GM04503 (cell line): ENCODE data around the gene ALK.
"Not testable (repeated sequence)": the region's sequence is repeated elsewhere in the genome, so short reads cannot be mapped to it uniquely, and the experiment has no call there.

Experiments
- DNase-seq: peaks from one replicate; pipeline ENCODE4 v3.0.0-alpha.2; 2012; ENCODE audit warnings: low read depth

ALK gene

DNA sequence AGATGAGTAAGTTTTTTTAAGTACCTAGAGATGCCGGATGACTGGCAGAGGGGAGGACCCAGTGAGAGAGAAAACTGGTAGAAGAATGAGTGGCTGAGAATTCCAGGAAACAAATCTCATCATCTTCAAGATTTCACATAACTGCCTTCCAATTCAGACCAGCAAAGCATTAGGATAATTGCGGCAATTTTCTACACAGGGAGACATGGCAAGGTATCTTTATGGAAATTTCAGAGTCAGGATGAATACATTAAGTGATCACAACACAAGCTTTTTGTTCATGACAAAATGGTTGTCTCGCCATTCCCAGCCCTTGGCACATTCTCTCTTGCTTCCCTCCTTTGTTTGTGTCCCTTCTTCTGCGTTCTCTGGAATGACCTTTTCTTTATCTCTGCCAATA is 82.1 kb downstream of the ALK start:
- DNase-seq: no peak

DNA sequence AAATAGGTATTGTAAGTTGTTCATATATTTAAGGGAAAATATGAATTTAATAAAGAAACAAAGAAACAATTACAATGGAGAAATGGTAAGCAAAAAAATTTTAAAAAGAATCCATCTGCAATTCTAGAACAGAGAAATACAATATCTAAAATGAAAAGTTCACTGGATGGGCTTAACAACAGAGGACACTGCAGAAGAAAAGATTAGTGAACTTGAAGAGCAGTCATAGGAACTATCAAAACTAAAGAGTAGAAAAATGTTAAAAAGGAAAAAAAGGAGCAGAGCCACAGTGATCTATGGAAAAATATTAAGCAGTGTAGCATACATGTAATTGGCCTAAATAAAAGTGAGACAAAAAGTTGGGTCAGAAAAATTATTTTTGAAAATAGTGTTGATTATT is 83.5 kb downstream of the ALK start:
- DNase-seq: no peak

DNA sequence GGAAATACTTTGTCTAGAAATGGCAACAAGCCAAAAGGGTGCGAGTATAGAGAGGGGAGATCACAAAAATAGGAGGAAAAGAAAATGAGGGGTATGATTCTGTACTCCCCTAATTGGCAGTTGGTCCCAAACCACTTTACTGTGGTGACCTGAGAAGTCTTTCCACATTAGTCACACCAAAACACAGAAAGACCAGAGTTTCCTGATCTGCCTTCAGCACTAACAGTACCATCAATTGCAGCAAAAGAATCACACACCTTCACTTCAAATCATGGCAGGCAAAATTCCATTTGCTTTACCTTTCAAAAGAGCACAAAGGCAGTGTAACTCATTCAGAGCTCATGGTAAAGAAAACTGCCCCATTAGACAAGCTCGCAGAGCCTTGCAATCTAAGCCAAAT is 86.8 kb downstream of the ALK start:
- no peak for DNase-seq

DNA sequence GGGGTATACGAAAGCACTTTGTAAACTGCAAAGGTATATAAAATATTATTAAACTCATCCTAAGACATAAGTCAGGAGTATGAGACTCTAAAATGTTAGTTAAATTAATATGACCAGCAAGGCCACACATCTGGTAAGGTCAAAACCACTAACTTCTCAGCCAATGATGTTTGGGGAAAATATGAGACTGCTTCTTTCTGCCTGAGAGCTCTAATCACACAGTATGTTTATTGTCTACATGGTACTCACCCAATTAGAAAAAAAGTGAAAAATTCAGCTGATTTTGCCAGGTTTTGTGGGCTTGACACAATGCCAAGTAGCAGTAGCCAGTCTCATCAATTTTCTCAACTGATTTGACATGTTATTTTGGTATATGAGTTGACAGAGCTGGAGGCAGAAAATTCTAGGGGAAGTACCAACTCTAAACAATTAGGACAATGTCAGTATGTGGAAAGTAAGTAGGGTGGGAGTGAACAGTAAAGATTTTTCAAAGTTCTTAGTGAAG is 87.3 kb downstream of the ALK start:
- DNase-seq: no peak

DNA sequence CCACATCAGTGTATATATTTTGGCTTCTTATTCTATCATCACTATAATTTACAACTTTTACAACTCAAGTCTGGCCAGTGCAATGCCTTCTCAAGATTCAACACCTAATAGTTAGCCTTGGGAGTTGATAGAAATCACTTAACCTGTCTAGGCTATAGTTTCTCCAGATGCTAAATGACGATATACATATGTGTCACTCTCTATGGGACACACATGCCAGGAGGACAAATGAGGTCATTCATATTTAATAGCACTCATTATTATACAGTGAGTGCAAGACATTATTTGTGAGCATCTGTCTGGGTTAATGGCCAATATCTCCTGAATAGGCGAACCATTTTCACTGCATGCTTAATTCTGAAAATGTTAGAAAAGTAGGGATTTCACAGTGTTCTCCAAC is 89.8 kb downstream of the ALK start:
- no peak for DNase-seq

DNA sequence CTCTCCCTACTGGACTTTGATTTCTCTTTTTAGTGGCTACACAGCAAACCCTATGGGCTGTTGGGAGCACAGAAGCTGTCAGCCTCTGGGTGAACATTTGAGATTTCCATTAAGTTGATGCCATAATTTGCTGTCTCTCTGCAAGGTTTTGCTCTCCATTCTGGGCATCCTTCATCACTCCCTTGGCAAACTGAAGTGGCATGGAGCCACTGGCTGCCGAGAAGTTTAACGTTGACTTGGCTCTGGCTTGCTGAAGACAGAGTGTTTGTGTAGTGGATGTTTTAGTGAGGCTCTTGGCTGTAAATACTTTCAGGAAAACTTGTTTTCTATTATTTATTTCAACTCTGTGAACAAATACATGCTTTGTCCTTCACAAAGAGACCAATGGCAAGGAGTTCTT is 91.5 kb downstream of the ALK start:
- DNase-seq: no peak

DNA sequence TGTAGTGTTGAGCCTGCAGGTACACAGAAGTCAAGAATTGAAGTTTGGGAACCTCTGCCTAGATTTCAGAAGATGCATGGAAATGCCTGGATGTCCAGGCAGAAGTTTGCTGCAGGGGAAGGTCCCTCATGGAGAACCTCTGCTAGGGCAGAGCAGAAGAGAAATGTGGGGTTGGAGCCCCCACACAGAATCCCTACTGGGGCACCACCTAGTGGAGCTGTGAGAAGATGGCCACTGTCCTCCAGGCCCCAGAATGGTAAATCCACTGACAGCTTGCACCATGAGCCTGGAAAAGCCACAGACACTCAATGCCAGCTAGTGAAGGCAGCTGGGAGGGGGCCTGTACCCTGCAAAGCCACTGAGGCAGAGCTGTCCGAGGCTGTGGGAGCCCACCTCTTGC is 97.2 kb downstream of the ALK start:
- not testable (repeated sequence) for DNase-seq

DNA sequence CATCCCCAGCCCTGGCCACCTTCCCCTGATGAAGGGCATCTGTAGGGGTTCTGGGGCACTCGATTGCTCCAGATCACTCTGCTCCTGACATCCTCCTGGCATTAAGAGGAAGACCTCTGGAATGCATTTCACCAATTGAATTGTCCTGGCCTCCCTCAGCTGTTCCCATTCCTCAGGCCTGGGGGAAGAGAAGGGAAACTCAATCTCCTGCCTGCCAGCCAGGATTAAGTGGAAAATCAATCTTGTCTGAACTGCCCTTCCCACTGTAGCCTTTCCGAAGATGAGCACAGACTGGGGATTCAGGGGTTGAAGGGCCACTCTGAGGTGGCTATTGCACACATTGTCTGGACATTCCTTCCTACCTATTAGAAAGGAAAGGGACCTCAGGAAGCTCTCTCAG is 99.8 kb downstream of the ALK start:
- no peak for DNase-seq

DNA sequence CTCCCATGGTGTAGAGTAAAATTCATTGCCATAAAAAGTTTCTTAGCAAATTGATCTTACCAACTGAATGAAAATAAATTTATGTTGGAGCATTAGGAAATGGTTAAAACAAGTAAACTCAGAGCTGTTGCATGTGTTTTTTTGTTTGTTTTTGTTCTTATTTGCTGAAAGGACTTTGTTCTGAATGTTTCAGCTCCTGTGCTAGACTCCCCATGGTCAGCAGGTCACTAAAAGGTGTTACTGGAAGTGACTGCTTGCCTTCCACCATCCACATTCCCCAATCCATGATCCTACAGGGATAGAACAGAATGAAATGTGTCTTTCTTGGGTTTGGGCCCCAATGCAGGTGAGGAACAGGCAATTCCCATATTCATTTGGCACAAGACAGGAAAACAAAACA is 101.8 kb downstream of the ALK start:
- DNase-seq: no peak

DNA sequence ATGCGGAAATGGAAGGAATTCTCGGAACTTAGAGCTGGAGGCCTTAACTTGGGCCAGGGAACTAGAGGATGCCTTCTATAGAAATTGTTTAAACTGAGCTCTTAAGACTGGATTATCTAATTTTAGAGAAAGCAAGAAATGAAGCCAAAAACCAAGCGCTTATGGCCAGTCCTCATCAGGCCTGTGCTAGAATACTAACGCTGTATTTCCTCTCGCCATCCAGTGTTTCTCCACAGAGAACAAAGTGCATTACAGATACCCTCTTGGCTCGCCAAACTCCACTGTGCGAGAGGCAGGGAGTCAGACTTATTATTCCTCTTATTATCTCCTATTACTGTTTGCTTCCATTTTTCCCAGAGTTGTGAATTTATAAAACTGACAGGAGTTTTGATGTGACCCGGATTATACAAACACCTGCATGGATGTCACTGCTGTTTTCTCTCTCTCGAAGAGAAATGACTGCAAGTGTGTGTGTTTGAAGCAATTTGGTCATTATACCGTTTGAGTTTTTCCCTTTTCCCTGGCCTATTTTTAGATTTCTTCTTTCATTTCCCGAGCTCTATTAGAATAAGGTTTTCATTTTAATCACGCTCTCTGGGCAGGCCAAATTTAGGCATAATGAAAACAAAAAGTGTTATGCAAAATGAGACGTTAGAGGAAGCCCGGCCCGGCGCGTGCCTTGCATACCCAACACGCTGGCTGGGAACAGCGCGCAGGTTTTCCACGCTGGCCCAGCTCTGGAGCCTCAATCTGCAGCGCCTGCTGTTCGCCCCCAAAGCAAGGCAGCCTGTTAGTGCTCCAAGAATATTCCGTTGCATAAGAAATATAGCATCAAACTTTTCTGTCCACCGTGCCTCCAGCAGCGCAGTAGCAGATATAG is 103.3 kb downstream of the ALK start:
- DNase-seq: no peak

DNA sequence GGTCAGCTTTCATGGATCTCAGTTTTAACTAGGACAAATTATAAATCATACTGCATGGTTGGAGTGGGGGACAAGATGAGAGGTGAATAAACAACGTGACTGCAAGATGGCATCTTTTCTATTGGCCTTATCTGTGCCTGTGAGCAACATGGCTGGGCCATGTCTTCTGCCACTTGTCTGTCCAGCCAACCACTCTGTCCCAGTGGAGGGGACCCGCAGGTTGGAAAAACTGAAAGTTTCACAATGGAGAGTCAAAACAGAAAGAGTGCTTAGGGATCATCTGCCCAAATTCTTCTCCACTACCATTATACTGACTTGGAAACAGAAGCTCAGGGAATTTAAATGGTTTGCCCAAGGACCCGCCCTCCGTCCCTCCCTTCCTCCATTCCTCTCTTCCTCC is 104.1 kb downstream of the ALK start:
- DNase-seq: no peak

DNA sequence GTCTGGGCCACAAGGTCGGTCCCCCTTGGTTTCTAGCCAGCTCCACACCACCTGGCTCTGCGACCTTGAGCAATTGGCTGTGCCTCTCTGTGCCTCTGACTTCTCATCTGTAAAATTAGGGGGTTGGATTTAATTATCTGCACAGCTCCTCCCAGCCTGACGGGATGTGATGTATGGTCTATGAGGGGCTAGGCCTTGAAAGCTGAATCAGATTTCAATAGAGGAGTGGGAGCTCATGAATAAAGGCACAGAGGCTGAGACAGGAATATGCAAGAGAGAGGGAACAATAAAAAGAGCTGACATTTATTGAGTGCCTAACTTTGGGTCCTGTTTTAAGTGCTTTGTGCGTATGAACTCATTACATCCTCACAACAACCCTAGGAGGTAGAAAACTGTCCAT is 104.7 kb downstream of the ALK start:
- DNase-seq: no peak

DNA sequence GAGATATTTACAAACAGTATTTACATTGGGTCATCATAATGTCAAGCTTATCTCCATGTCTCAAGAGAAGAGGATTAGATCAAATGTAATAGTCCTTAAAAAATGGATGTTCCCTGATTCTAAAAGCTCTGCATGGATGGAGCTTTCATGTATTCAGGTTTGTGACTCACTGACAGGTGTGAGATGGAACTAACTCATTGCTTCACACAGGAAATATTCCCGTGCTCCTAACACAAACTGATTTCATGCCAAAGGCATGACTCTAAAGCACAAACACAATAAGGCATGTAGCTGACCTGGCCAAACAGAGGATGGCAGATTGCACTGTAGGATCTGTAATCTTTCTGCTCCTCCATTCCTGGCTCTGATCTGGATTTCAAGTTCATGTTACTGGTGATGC is 110.0 kb downstream of the ALK start:
- no peak for DNase-seq

DNA sequence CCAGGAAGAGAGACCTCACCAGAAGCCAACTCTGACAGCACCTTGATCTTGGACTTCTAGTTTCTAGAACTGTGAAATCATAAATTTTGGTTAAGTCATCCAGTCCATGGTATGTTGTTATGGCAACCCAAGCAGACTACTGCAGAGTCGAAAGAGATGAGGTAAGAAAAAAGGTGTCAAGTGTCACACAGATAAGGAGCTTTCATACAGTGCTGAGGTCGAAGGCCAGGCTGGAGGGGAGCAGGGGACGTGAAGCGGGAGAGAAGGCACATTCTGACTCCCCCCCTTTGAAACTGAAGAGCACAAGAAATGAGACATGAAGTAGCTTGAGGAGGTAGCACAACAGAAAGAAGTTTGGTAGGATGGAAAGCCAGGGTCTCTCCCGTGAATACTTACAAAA is 110.4 kb downstream of the ALK start:
- DNase-seq: no peak

DNA sequence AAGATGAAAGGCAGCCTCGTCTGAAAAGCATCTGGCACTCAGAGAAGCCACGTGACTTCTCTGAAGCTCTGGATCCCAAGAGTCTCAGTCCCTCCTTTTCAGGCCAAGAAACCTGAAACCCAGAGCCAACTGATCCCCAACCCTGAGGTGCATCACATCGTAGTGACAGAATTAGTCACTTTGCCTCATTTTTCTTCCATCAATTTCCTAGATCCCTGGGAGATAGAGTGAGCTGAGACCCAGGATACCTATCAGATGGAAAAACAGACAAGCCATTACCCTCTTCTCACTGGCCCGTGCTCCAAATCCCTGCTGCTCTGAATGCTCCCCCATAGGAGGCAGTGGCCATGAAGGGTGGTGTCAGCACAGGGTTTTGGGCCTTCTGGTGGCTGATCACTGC is 113.1 kb downstream of the ALK start:
- no peak for DNase-seq

DNA sequence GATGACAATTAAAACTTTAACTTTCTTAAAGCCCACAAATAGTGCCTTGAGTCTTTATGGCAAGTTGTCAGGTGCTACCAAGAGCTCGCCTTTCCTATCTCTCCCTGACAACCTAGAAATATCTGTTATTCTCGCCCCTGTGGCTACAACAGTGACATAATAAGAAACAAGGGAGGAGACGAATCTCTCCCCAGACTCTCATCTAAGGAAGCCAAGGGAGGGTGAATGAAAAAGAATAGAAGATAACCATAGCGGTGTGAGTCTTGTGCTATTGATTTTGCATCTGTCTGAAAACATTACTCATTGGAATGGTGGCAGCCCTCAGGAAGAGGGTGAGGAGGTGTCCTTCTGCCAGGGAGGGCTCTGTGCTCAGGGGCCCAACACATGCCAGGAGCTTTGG is 114.3 kb downstream of the ALK start:
- no peak for DNase-seq

DNA sequence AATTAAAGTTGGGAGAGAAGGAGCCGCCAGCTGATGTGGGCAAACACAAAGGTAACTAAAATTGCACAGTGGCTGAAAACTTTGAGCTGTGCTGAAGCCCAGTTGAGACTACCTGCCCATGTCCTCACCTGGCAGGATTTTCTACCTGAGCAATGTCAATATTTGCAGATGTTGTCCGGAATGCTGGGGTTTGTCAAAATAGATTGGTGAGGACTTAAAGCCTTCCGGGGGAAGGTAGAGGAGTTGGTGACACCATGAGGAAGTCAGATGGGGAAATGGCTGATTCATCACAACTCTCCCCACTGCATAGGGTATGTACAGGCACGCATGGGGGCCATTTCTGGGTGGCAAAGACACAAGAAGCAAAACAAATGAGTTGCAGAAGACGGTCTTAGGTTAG is 114.9 kb downstream of the ALK start:
- DNase-seq: no peak

DNA sequence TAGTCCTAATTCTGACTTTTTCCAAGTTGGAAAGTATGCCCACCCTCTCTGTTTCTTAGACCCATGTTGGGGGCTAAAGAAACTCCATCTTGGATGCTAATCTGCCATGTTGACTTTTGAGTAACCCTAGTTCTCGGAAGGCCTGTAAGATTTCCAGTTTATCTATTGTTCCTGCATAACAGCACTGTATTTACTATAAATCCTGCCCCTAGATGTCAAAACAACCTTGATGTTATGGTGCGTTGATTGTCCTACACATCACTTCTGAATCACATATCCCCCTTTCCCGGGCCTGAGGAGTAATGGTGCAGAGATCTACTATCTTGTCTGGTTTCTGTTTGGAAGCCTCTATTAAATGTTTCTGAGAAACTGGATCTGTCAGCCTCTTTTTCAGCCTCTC is 116.7 kb downstream of the ALK start:
- no peak for DNase-seq

DNA sequence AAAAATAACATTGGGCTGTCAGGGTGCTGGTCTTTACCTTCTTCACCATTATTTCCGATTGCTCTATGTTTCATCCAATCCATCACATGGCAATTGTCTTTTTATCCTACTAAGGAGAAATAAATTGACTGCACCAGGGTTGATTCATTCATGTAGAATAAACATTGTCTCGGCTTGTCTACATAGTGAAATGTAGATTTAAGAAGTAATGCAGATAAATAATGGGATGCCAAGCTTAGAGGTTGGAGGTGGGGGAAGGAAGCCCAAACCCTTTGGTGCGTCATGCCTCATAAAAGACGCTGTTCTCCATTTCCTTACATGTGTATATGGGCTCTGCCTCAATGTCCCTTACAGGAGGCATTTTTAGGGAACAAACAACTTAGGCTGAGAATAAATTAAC is 117.8 kb downstream of the ALK start:
- no peak for DNase-seq

DNA sequence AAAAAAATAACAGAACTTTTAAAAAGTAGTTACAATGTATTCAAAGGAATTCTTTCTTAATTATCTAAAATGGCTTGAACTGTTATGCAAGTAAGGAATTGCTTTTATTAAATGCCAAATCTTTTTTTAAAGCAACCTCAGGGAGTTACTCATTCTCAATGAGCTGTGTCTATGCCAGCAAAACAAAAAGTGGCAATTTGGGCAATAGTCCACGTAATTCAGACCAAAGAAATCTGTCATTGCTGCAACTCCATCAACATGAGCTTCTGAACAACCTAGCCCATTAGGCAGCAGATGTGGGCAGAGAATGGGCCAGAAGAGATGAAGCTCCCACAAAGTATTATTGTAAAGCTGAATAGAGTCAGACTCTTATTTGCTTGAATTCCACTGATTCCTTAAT is 118.4 kb downstream of the ALK start:
- no peak for DNase-seq

DNA sequence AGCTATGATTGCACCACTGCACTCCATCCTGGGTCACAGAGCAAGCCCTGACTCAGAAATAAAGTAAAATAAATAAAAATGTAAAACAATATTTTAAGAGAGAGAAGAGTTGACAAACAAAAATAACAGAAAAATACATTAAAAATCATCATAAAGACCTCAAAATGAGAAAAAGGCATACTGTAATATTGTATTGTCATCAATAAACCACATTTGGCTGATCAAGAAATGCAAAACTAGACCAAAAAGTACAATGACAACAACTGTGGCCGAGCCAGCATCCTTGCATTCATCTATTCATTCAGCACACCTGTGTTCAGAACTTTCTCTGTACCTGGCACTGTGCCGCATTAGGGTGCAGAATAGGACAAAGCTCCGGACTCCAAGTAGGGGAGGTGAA is 121.8 kb downstream of the ALK start:
- no peak for DNase-seq

DNA sequence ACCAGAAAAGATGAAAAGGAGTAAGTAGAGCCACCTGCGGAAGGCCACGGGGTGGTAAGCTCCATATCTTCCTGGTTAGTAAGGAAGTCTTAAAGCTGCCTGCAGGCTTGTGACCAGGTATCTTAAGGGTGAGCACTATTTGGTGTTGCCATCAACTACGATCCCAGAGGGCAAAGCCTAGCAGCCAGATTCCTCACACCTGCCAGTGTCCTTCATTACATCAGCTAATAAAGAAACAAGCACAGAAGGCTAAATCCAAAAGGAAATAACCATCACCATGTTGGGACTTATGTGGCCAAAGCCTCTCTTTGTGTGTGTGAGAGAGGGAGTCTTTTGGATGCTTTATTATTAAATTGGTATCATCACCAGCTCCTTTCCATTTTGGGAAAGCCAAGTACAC is 123.5 kb downstream of the ALK start:
- no peak for DNase-seq

DNA sequence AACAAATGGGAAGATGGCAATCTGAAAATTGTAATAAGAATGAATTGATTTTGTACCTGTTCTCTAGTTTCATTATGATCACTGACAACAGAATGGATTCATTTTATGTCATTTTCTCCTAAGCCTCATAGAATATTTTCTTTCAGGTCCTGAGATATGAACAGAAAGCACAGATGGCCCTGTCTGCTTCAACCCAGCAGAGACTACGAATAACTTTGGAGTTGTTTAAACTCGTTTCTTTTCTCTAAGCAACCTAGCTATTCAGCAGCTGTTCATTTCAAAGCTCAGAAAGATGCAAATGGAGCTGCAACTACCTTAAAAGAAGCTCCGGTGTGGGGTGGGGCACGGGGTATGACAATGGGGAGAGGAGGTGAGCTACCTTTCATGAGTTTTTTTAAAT is 124.9 kb downstream of the ALK start:
- no peak for DNase-seq

DNA sequence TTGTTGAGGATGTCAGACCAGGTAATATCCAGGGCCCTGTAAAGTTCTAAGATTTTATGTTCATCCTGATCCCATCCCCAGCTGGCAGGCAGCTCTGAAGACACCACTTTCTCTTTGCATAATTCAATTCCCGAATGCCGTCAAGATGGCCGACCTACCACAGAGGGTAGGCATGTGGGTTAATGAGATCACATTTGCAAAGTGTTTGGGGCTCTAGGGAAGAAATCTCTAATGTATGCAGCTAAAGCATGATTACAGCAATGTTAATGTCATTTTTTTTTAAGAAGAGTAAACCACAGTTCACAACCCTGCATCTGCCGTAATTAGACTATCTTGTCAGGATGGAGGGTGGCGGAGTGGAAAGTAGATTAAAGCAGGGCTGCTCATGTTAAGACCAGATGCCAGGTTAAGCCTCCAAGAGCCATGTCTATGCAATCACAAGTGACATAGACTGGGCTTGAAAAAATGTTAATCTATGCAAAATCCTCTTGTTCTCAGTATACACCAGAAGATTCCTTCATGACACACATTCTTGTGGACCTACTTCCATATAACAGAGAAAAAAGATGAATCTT is 131.4 kb downstream of the ALK start:
- no peak for DNase-seq
